T-helper 1 cell (primary cell): ENCODE measurements around the gene SCGB1C2.
"Not testable (repeated sequence)": the region's sequence is repeated elsewhere in the genome, so short reads cannot be mapped to it uniquely, and the experiment has no call there.

Experiments used
- DNase-seq, 5 donors: peaks; one replicate each; pipeline ENCODE4 v3.0.0-alpha.2; 2012 to 2020
- total RNA-seq, 4 donors: gene quantifications; one replicate each; lab custom pipeline; 2026; lab: John Stamatoyannopoulos, UW

SCGB1C2 gene
- 0 reads per million in 4 donors for total RNA-seq

GRCh38 chr17:137166-137807 lies at the start of gene SCGB1C2:
Gene SCGB1C2, plus strand, starts transcription at chr17:137569. Its CDS starts 22 bp downstream, at chr17:137591.
- DNase-seq = not testable (repeated sequence)

DNA sequence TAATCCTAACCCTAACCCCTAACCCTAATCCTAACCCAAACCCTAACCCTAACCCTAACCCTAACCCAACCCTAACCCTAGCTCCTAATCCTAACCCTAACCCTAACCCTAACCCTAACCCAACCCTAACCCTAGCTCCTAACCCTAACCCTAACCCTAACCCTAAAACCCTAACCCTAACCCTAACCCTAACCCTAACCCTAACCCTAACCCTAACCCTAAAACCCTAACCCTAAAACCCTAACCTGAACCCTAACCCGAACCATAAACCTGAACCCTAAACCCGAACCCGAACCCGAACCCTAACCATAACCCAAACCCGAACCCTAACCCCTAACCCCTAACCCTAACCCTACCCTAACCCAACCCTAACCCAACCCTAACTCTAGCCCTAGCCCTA lies 24.3 kb upstream of the SCGB1C2 start:
- DNase-seq = peak in 1 of 5 donors; percentile 8

GRCh38 chr17:118339-118917 lies 18.9 kb upstream of the SCGB1C2 start:
- peak in 1 of 5 donors; percentile 56 for DNase-seq

GRCh38 chr17:133932-134331 lies 3.4 kb upstream of the SCGB1C2 start:
- peak in 1 of 5 donors; percentile 9 for DNase-seq

- peak in 2 of 5 donors; percentile 40 to 44 for DNase-seq
These were observed 3.0 kb upstream of the SCGB1C2 start for GRCh38 chr17:134332-134785.

GRCh38 chr17:135022-135421 lies 2.3 kb upstream of the SCGB1C2 start:
- DNase-seq = peak in 1 of 5 donors; percentile 9

GRCh38 chr17:135895-136294 lies 1.5 kb upstream of the SCGB1C2 start:
- DNase-seq = not testable (repeated sequence)

DNA sequence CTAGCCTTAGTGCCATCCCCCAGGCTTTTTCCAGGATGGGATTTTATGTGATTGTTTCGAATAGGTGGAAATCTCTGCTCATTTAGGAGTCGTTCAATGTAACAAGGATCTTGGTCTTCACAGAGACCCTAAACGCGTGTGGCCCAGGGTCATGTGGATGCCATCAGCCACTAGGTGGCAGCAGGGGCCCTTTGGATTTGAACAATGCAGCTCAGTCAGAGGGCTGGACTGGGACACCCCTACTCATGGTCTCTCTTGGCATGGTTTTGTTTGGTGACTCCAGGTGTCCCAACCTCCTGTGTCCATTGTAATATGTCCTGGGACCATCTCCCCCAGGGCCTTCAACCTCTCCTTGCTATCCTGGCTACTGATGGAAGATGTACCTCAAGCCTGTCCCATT lies 838 bp upstream of the SCGB1C2 start:
- DNase-seq = peak in 4 of 5 donors; percentile 30 to 72 (median 52)

- DNase-seq = peak in 1 of 5 donors; percentile 2
These were observed 2.2 kb downstream of the SCGB1C2 start for GRCh38 chr17:139401-140205.

DNA sequence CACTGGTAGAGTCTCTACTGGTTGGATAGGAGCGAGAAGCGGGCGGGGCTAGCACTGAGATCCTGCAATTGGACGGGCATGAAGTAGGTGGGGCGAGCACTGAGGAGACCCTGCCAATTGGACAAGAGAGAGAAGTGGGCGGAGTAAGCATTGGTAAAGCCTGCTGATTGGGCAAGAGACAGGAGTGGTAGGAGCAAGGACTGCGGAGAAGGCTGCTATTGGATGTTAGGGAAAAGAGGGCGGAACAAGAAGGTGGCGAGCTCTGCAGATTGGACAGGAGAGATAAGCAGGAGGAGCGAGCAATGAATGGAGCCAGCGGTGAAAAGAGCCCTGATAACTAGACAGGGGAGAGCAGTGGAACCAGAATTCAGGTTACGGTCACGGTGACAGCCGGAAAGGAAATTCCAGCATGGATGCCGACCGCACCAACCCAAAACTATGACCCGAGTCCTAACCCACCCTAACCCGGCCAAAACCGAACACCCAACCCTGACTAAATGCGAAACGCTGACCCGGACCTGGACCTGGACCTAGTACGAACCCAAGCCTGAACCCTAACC lies 4.8 kb downstream of the SCGB1C2 start:
- peak in 2 of 5 donors; percentile 9 to 14 for DNase-seq

GRCh38 chr17:142876-143784 lies 5.8 kb downstream of the SCGB1C2 start:
- DNase-seq = peak in 1 of 5 donors; percentile 4

GRCh38 chr17:143785-144281 lies 6.5 kb downstream of the SCGB1C2 start:
- DNase-seq = peak; percentile 63 to 78 (median 75)

- DNase-seq = peak in 1 of 5 donors; percentile 9
These were observed 7.7 kb downstream of the SCGB1C2 start for GRCh38 chr17:144936-145670.

- peak in 1 of 5 donors; percentile 9 for DNase-seq
These were observed 8.5 kb downstream of the SCGB1C2 start for GRCh38 chr17:145671-146541.

- DNase-seq = peak in 1 of 5 donors; percentile 6
These were observed 9.2 kb downstream of the SCGB1C2 start for GRCh38 chr17:146546-146945.

DNA sequence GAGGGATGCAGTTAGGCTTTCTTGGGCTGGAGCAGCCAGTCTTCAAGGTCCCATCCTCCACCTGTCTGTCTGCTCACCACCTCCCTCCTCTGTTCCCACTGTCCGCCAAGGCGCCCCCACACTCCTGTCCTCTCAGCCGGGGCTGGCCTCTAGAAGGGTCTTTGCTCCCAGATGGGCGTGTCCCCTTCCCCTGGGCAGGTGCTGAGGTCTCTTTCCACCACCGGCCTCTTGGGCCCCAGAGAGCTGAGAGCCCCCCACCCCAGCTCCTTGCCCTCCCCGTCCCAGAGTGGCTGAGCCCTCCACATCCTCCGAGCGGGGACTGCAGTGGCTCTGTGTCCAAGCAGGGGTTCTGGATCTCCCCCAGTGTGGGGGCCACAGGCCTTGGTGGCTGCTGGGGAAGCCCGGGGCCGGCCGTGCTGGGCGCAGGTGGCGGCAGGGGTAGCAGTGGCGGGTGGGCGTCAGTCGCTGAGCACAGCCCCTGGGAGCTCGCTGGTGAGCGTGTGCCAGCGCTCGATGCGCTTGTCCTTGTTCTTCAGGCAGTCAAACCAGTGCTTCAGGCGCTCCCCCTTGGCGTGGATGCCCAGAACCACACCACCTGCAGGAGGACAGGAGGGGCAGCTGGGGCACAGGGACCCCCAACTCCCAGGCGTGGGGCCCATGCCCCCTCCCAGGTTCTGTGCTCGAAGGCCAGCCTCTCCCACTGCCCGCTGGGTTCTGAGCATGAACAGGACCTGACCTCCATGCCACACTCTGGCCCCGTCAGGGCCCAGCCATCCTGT lies 9.8 kb downstream of the SCGB1C2 start:
- DNase-seq = peak in 1 of 5 donors; percentile 9

DNA sequence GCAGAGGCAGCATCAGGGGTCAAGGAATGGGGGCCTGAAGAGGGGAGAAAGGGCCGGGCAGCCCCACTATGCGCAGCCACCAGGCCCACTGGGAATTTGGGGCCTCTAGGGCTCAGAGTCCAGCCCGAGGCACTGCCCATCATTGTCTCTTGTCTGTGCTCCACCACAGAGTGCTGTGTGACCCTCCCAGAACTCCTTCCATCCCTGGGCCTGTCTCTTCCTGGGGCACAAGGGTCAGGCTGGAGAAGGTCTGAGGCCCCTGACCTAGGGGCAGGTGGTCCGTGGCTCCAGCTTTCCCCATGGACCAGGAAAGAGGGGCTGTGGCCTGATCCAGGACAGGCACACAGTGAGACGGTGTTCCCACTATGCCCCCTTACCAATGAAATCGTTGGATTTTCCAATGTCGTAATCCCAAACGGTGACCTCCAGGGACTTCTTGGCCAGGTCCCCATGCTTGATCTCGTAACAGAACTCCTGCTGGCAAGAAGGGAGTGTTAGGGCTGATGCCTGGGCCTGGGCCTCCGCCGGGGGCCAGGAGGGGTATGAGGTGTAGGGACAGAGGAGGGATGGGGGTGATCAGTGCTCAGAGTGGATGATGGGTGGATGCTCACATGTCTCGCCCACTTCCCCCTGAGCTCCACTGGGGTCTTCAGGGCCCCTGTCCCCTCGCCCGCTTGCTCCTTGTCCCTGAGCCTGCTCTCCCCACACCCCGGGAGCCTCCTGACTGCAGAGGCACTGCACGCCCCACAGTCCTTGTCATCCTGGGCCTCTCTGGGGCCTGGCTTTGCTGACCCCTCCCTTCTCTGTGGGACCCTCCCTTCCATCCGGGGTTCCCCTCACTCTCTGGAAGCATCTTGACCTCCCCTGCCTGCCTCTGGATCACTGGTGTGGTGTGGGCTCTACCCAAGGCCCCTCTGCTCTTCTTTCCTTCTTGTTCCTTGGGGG lies 10.7 kb downstream of the SCGB1C2 start:
- DNase-seq = peak in 1 of 5 donors; percentile 8

DNA sequence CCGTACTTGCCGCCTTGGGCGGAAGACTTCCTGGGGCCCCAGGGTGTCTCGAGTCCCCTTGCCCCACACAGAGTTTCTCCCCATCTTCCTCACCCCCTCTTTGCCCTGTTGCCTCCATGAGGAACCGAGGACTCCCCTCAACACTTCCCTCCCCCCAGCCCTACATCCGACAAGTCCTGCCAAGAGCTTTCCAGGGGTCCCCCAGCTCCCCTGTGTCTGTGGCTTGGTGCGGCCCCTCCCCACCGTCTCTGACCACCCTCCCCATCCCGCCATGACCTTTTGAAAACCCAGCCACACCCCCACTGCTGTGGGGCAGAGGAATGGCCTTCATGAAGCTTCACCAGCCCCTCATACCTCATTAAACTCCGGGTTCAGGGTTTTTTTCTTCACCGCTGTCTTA lies 11.4 kb downstream of the SCGB1C2 start:
- no peak for DNase-seq
